Astrocyte (in vitro differentiated cells and primary cell): ENCODE measurements around the gene RBP5. TPM values are rescaled to one million over a fixed set of nuclear protein-coding genes. Genes with fewer than 3 reads are reported as not detected.

Experiments
- DNase-seq: peaks from one replicate; pipeline ENCODE4 v3.0.0-alpha.2; 2010; ENCODE audit warnings: low read depth
- FAIRE-seq: peaks from 2 replicates; lab custom pipeline; 2011; peaks lifted over from hg19 to GRCh38; lab: Jason Lieb, UNC
- H2AFZ ChIP-seq: 2 replicates; pipeline ENCODE4 v1.6.0; 2012; ENCODE audit warnings: low read depth, low read length, inconsistent platforms
- H3K27ac ChIP-seq: 2 replicates; pipeline ENCODE4 v1.5.1; 2011; ENCODE audit warnings: low read depth, low read length, inconsistent platforms
- H3K27me3 ChIP-seq: 2 replicates; pipeline ENCODE4 v1.6.0; 2011; ENCODE audit warnings: low read length, inconsistent platforms; ENCODE audit not compliant: insufficient read depth
- H3K36me3 ChIP-seq: 2 replicates; pipeline ENCODE4 v1.5.1; 2011; ENCODE audit warnings: low read length, inconsistent platforms; ENCODE audit not compliant: insufficient read depth
- H3K4me1 ChIP-seq: 2 replicates; pipeline ENCODE4 v1.5.1; 2011; ENCODE audit warnings: low read length, inconsistent platforms; ENCODE audit not compliant: insufficient read depth
- H3K4me2 ChIP-seq: 2 replicates; pipeline ENCODE4 v1.6.0; 2012; ENCODE audit warnings: low read length, inconsistent platforms
- H3K4me3 ChIP-seq: 2 replicates; pipeline ENCODE4 v1.5.1; 2011; ENCODE audit warnings: low read depth, mild to moderate bottlenecking, low read length, inconsistent platforms; ENCODE audit not compliant: insufficient read depth
- H3K79me2 ChIP-seq: 2 replicates; pipeline ENCODE4 v1.6.0; 2012; ENCODE audit warnings: mild to moderate bottlenecking, low read length, inconsistent platforms; ENCODE audit not compliant: insufficient read depth
- H3K9ac ChIP-seq: 2 replicates; pipeline ENCODE4 v1.6.0; 2012; ENCODE audit warnings: mild to moderate bottlenecking, low read length, inconsistent platforms
- H3K9me3 ChIP-seq: 2 replicates; pipeline ENCODE4 v1.5.1; 2012; ENCODE audit warnings: low read depth, mild to moderate bottlenecking, low read length, inconsistent platforms; ENCODE audit not compliant: insufficient read depth
- H4K20me1 ChIP-seq: 2 replicates; pipeline ENCODE4 v1.6.0; 2012; ENCODE audit warnings: low read length, inconsistent platforms; ENCODE audit not compliant: insufficient read depth
- H3K27ac Mint-ChIP-seq: one replicate; pipeline ENCODE4 v1.8.0; 2021; ENCODE audit warnings: mild to moderate bottlenecking, mixed read lengths; ENCODE audit not compliant: unreplicated experiment
- H3K27me3 Mint-ChIP-seq: one replicate; pipeline ENCODE4 v1.8.0; 2021; ENCODE audit warnings: low read depth, mixed read lengths; ENCODE audit not compliant: unreplicated experiment
- H3K36me3 Mint-ChIP-seq: one replicate; pipeline ENCODE4 v1.8.0; 2021; ENCODE audit warnings: low read depth, mixed read lengths; ENCODE audit not compliant: unreplicated experiment
- H3K4me1 Mint-ChIP-seq: one replicate; pipeline ENCODE4 v1.8.0; 2021; ENCODE audit warnings: low read depth, mixed read lengths; ENCODE audit not compliant: unreplicated experiment
- H3K4me3 Mint-ChIP-seq: one replicate; pipeline ENCODE4 v1.8.0; 2021; ENCODE audit warnings: mild to moderate bottlenecking, moderate library complexity, mixed read lengths; ENCODE audit not compliant: unreplicated experiment
- H3K9me3 Mint-ChIP-seq: one replicate; pipeline ENCODE4 v1.8.0; 2021; ENCODE audit warnings: mild to moderate bottlenecking, mixed read lengths; ENCODE audit not compliant: unreplicated experiment
- EZH2 ChIP-seq: IDR thresholded peaks from 2 replicates; pipeline ENCODE4 v1.6.1; 2012; ENCODE audit warnings: mild to moderate bottlenecking, low read length, inconsistent platforms; ENCODE audit not compliant: insufficient read depth
- total RNA-seq: library from RNA; stranded (reverse); gene quantifications from 2 replicates; pipeline ENCODE4 v1.2.1, GENCODE V29; 2021
- TF ChIP-seq, protein P1 (sequence below): IDR thresholded peaks from 2 replicates; pipeline ENCODE4 v1.5.1; 2011; ENCODE audit warnings: low read depth, mild to moderate bottlenecking, inconsistent platforms, low read length, moderate library complexity; ENCODE audit not compliant: insufficient read depth

RBP5 gene
- total RNA-seq, 1 donor from 2014 or later: not detected

DNA sequence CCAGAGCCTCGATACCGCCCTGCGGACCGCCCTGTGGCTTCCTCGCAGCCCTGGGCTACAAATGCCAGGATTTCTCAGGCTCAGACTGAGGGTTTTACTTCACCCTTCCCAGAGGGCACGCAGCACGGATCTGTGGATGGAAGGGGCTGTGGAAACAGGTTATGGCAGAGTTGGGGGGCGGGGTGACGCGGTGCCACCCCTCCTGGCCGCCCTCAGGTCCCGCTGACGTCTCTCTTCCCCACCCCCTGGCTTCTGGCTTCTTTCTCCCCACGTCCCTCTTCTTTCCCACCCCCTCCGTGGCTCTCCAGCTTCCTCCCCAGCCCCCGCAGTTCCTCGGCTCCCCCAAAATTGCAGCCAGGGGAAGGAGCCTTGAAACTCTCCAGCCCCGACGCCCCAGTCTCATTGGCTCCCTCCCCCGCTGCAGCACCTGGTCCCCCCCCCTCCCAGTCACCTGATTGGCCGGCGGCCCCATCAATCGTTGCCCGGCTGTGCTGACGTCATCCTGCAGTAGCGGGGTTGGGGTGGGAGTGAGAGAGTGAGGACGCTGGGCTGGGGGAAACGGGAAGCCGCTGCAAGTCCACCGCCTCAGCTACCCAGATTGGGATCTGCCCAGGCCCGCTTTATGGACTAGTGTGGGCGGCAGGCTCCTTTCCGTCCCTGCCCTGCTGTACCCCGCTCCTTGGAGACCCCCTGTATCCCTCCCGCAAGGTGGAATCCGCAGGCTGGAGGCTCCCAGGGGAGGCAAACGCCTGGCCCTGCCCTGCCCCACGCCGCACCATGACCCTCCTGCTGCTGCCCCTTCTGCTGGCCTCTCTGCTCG lies 1.4 kb upstream of the RBP5 start, which contains the start of gene CLSTN3:
CLSTN3 (plus strand) TSS at position 500 of the 820 bp plus-strand sequence; CDS start at position 778, 278 bp downstream.
- Mint-ChIP-seq H3K4me1 (peaks cover 2% of the 10 kb centered on the region), H3K9me3 (peaks cover 2% of the 10 kb centered on the region), H3K36me3 (peaks cover 14% of the 10 kb centered on the region), H3K27me3 (peaks cover 22% of the 10 kb centered on the region), H3K27ac (peak within 1 kb of the TSS; percentile 66), H3K4me3 (peak within 1 kb of the TSS; percentile 87)
- Histone ChIP-seq H2AFZ (peak within 1 kb of the TSS; percentile 95), H3K4me2 (peak within 1 kb of the TSS; percentile 99), H3K27ac (no peak within 1 kb of the TSS), H3K4me1 (peaks cover 12% of the 10 kb centered on the region), H3K79me2 (no peaks in the 10 kb centered on the region), H3K27me3 (peaks cover 4% of the 10 kb centered on the region), H3K9ac (peak within 1 kb of the TSS; percentile 82), H3K9me3 (no peaks in the 10 kb centered on the region), H3K36me3 (no peaks in the 10 kb centered on the region), H4K20me1 (peaks cover 13% of the 10 kb centered on the region), H3K4me3 (peak within 1 kb of the TSS; percentile 74)
- TF ChIP-seq, protein P1, sequence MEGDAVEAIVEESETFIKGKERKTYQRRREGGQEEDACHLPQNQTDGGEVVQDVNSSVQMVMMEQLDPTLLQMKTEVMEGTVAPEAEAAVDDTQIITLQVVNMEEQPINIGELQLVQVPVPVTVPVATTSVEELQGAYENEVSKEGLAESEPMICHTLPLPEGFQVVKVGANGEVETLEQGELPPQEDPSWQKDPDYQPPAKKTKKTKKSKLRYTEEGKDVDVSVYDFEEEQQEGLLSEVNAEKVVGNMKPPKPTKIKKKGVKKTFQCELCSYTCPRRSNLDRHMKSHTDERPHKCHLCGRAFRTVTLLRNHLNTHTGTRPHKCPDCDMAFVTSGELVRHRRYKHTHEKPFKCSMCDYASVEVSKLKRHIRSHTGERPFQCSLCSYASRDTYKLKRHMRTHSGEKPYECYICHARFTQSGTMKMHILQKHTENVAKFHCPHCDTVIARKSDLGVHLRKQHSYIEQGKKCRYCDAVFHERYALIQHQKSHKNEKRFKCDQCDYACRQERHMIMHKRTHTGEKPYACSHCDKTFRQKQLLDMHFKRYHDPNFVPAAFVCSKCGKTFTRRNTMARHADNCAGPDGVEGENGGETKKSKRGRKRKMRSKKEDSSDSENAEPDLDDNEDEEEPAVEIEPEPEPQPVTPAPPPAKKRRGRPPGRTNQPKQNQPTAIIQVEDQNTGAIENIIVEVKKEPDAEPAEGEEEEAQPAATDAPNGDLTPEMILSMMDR: no peak
- TF ChIP-seq EZH2: no peak
- FAIRE-seq (no peak), DNase-seq (peak; percentile 68)

DNA sequence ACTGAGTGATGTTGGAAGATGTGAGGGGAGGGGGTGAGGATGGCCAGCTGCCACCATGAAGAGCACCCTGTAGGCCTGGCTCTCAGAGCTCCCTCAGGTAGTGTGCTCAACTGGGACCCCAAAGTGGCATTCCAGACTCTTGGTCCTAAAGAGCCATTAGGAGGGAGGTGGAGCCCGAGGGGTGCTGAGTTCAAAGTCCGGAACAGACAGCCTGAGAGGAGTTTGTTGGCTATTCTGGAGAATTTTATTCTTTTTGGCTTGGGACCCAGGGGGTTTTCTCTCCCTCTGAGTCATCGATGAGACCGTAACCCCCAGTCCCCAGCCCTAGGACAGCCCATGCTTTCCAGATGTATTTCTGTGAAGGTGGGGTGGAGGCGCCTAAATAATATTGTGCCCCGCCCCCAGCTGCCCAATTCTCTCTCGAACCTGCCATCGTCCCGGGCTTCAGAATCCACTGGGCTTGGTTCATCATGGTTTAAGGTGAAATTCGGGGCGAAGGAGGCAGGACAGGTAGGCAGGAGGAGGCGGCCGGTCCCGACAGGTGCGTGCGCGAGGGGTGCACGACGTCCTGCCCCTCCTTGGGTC lies 690 bp upstream of the RBP5 start:
- Mint-ChIP-seq H3K36me3 (peaks cover 11% of the 10 kb centered on the region), H3K27me3 (peaks cover 28% of the 10 kb centered on the region), H3K27ac (no peak overlapping the region), H3K4me3 (peak overlapping the region; percentile 87), H3K9me3 (no peaks in the 10 kb centered on the region), H3K4me1 (peaks cover 2% of the 10 kb centered on the region)
- FAIRE-seq (no peak), DNase-seq (no peak)
- Histone ChIP-seq H3K4me3 (peak overlapping the region; percentile 74), H3K27ac (no peak overlapping the region), H4K20me1 (peaks cover 13% of the 10 kb centered on the region), H3K79me2 (no peaks in the 10 kb centered on the region), H3K36me3 (no peaks in the 10 kb centered on the region), H3K27me3 (peaks cover 4% of the 10 kb centered on the region), H2AFZ (peak overlapping the region; percentile 95), H3K9ac (peak overlapping the region; percentile 82), H3K9me3 (no peaks in the 10 kb centered on the region), H3K4me1 (peaks cover 12% of the 10 kb centered on the region), H3K4me2 (peak overlapping the region; percentile 99)
- no peak for TF ChIP-seq EZH2
- TF ChIP-seq, protein P1: no peak
